PC-9 (cell line): Measurements from ENCODE around the gene ATP2B2.

ENCODE experiments used
- CTCF ChIP-seq: fragments of 200-600 bp; sonication (generic); conservative IDR thresholded peaks from 2 replicates; pipeline ENCODE4 v1.6.1; 2017; ENCODE audit warnings: mixed run types, antibody characterized with exemption, mild to moderate bottlenecking, moderate library complexity
- EZH2 ChIP-seq: fragments of 200-600 bp; sonication (generic); IDR thresholded peaks from 2 replicates; pipeline ENCODE4 v1.8.0; 2017; ENCODE audit warnings: antibody characterized with exemption, low read depth

GRCh38 chr3:10505050-10505790 lies at the start of gene ATP2B2:
- TF ChIP-seq EZH2 (peak; percentile 91), CTCF (no peak)
